Prostate gland (tissue), 2 donors: ENCODE measurements around the gene FAR1.

Experiments
- POLR2AphosphoS5 ChIP-seq: sonication (generic); formaldehyde crosslinking; IDR thresholded peaks from one replicate; pipeline ENCODE4 v1.6.1; 2017; ENCODE audit warnings: antibody characterized with exemption
- TF ChIP-seq, protein P1 (sequence below), 4 experiments: fragments of 200-600 bp in 2 of 4; fragments of 450-650 bp in 2 of 4; sonication (generic) in 2 of 4; IDR thresholded peaks; 1 replicate in 3 of 4; 2 replicates in 1 of 4; pipeline ENCODE4 v1.5.1; 2016 to 2019; ENCODE audit warnings: antibody characterized with exemption in 4 of 4, mild to moderate bottlenecking in 2 of 4, moderate library complexity in 2 of 4

DNA sequence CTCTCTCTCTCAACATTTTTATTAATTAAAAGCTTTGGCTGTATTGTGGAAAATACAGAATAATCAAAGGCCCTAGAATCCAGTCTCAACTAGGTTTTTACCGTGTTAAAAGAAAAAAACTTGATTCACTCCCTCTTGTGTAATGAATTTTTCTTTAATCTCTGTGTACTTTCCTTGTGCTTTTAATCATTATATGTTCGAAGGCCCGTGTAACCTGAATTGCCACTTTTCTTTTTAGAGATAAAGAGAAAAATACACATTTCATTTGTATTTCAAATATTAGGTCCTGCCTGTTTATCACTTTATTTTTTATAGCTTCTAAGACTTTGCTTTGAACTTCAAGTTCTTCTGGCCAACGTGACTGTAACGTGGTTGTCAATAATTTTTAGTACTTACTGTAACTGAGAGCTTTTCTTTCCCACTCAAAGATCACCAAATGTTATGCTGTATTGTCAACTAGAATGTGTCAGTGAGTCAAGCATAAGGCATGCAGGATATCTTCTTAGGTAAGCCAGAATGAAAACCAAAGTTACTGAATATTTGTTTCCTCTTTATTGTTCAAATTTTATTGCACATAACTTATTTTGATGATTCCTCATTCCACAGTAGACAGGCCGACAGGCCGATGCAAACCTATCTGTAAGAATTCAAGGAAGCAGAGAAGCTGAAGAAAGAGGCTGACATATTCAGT lies 23.3 kb upstream of the FAR1 start:
- TF ChIP-seq, protein P1, sequence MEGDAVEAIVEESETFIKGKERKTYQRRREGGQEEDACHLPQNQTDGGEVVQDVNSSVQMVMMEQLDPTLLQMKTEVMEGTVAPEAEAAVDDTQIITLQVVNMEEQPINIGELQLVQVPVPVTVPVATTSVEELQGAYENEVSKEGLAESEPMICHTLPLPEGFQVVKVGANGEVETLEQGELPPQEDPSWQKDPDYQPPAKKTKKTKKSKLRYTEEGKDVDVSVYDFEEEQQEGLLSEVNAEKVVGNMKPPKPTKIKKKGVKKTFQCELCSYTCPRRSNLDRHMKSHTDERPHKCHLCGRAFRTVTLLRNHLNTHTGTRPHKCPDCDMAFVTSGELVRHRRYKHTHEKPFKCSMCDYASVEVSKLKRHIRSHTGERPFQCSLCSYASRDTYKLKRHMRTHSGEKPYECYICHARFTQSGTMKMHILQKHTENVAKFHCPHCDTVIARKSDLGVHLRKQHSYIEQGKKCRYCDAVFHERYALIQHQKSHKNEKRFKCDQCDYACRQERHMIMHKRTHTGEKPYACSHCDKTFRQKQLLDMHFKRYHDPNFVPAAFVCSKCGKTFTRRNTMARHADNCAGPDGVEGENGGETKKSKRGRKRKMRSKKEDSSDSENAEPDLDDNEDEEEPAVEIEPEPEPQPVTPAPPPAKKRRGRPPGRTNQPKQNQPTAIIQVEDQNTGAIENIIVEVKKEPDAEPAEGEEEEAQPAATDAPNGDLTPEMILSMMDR (IDR thresholded peaks at IDR 0.05) = no peak
- TF ChIP-seq POLR2AphosphoS5 = no peak
